Neutrophil (primary cell): ENCODE results near the gene MTOR.

Source experiments
- H3K27ac ChIP-seq: fragments of 200-600 bp; sonication (generic); 2 replicates; pipeline ENCODE4 v1.5.1; 2016; ENCODE audit warnings: mild to moderate bottlenecking, moderate library complexity
- H3K27me3 ChIP-seq: fragments of 200-600 bp; sonication (generic); 2 replicates; pipeline ENCODE4 v1.6.0; 2016; ENCODE audit warnings: mild to moderate bottlenecking
- H3K36me3 ChIP-seq: fragments of 200-600 bp; sonication (generic); 2 replicates; pipeline ENCODE4 v1.5.1; 2017
- H3K4me1 ChIP-seq, 2 experiments: fragments of 200-600 bp in 1 of 2; sonication (generic) in 1 of 2; 1 replicate in 1 of 2; 2 replicates in 1 of 2; pipeline versions ENCODE4 v1.5.1 to v1.6.1; 2013 to 2016; ENCODE audit warnings: low read depth in 1 of 2, low read length in 1 of 2, mild to moderate bottlenecking in 1 of 2, moderate library complexity in 1 of 2; ENCODE audit not compliant: control insufficient read depth in 1 of 2, insufficient read depth in 1 of 2
- H3K4me3 ChIP-seq, 2 experiments: fragments of 200-600 bp in 1 of 2; sonication (generic) in 1 of 2; 1 replicate in 1 of 2; 2 replicates in 1 of 2; pipeline ENCODE4 v1.5.1; 2013 to 2016; ENCODE audit warnings: low read depth in 1 of 2, low read length in 1 of 2, mild to moderate bottlenecking in 1 of 2, moderate library complexity in 1 of 2
- H3K9me3 ChIP-seq: fragments of 200-600 bp; sonication (generic); 2 replicates; pipeline ENCODE4 v1.5.1; 2016
- CTCF ChIP-seq: fragments of 200-600 bp; sonication (generic); IDR thresholded peaks from 2 replicates; pipeline ENCODE4 v1.5.1; 2016; ENCODE audit warnings: antibody characterized with exemption

The MTOR gene

DNA sequence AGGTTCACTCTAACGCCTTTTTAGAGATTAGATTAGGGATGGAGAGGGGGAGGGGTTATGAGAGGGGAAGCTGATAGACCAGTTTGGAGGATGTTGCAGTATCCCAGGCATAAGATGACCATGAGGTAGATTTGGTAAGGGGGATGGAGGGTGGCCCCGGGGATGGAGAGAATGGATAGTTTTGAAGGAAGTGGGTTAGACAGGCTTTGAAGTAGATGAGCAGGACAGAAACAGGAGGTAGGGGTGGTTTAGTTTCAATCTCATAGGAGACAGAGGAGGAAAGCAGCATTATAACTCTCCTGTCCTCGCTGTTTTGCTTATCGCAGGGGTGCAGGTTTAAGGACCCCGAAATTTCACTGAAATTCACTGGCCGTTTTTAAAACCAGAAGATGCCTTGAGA, 22.4 kb upstream of the MTOR start:
- H3K4me1 ChIP-seq: peaks cover 18 to 22% of the 10 kb centered on the region in 2 experiments
- H3K36me3 ChIP-seq: peaks cover 26% of the 10 kb centered on the region
- H3K27ac ChIP-seq: no peak overlapping the region

GRCh38 chr1:11283151-11283550, 20.8 kb upstream of the MTOR start:
- H3K4me3 ChIP-seq: no peak overlapping the region
- no peaks in the 10 kb centered on the region for H3K9me3 ChIP-seq
- no peak overlapping the region for H3K27ac ChIP-seq
- peaks cover 23% of the 10 kb centered on the region for H3K36me3 ChIP-seq
- H3K27me3 ChIP-seq: no peaks in the 10 kb centered on the region
- peaks cover 18 to 22% of the 10 kb centered on the region in 2 experiments for H3K4me1 ChIP-seq
- no peak for TF ChIP-seq CTCF

More for the DNA sequence above, 22.4 kb upstream of the MTOR start:
- Histone ChIP-seq H3K27me3 (no peaks in the 10 kb centered on the region), H3K4me3 (no peak overlapping the region), H3K9me3 (no peaks in the 10 kb centered on the region)
- TF ChIP-seq CTCF: no peak

- peaks cover 16% of the 10 kb centered on the region for H3K36me3 ChIP-seq
- peaks cover 18 to 22% of the 10 kb centered on the region in 2 experiments for H3K4me1 ChIP-seq
These were observed 19.4 kb upstream of the MTOR start for GRCh38 chr1:11281518-11282331.

GRCh38 chr1:11280719-11281376, 18.5 kb upstream of the MTOR start:
- H3K27ac ChIP-seq: peak overlapping the region; percentile 74
- no peak overlapping the region for H3K4me3 ChIP-seq
- peaks cover 20 to 22% of the 10 kb centered on the region in 2 experiments for H3K4me1 ChIP-seq
- H3K27me3 ChIP-seq: no peaks in the 10 kb centered on the region
- H3K9me3 ChIP-seq: no peaks in the 10 kb centered on the region
- TF ChIP-seq CTCF: no peak
- H3K36me3 ChIP-seq: peaks cover 7% of the 10 kb centered on the region

More at GRCh38 chr1:11281518-11282331, 19.4 kb upstream of the MTOR start:
- no peak overlapping the region for H3K4me3 ChIP-seq
- TF ChIP-seq CTCF: no peak
- H3K27me3 ChIP-seq: no peaks in the 10 kb centered on the region
- H3K9me3 ChIP-seq: no peaks in the 10 kb centered on the region
- peak overlapping the region; percentile 74 for H3K27ac ChIP-seq

DNA sequence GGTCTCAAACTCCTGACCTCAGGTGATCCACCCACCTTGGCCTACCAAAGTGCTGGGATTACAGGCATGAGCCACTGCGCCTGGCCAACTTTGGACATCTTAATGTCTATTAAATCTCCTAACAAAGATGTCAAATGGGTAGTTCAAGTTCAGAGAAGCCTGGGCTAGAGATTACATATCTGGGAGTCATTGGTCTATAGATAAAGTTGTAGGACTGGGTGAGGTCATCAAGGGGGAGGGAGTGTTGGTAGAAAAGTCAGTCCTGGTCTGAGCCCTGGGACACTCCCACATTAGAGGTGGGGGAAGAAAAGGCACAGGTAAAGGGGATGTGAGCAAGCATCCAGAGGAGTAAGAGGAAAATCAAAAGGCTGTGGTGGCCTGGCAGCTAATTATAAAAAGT, 17.3 kb upstream of the MTOR start:
- no peak for TF ChIP-seq CTCF
- Histone ChIP-seq H3K9me3 (no peaks in the 10 kb centered on the region), H3K4me1 (peaks cover 22% of the 10 kb centered on the region in 2 experiments), H3K36me3 (no peaks in the 10 kb centered on the region), H3K27me3 (no peaks in the 10 kb centered on the region), H3K27ac (no peak overlapping the region), H3K4me3 (no peak overlapping the region)
